ENCODE measurements around the gene ZBTB39. TPM values are rescaled to one million over a fixed set of nuclear protein-coding genes. Genes with fewer than 3 reads are reported as not detected.

The ZBTB39 gene, protein sequence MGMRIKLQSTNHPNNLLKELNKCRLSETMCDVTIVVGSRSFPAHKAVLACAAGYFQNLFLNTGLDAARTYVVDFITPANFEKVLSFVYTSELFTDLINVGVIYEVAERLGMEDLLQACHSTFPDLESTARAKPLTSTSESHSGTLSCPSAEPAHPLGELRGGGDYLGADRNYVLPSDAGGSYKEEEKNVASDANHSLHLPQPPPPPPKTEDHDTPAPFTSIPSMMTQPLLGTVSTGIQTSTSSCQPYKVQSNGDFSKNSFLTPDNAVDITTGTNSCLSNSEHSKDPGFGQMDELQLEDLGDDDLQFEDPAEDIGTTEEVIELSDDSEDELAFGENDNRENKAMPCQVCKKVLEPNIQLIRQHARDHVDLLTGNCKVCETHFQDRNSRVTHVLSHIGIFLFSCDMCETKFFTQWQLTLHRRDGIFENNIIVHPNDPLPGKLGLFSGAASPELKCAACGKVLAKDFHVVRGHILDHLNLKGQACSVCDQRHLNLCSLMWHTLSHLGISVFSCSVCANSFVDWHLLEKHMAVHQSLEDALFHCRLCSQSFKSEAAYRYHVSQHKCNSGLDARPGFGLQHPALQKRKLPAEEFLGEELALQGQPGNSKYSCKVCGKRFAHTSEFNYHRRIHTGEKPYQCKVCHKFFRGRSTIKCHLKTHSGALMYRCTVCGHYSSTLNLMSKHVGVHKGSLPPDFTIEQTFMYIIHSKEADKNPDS
- 3.7 and 4.8 TPM in 2 replicates for polyA plus RNA-seq (2012; rRNA removed)
- 3.3 and 3.8 TPM in 2 replicates for polyA plus RNA-seq (2012; cell fraction: cytosol; rRNA removed)
- 4.0 and 4.7 TPM in 2 replicates for polyA plus RNA-seq (2012; cell fraction: nucleus; rRNA removed)

DNA sequence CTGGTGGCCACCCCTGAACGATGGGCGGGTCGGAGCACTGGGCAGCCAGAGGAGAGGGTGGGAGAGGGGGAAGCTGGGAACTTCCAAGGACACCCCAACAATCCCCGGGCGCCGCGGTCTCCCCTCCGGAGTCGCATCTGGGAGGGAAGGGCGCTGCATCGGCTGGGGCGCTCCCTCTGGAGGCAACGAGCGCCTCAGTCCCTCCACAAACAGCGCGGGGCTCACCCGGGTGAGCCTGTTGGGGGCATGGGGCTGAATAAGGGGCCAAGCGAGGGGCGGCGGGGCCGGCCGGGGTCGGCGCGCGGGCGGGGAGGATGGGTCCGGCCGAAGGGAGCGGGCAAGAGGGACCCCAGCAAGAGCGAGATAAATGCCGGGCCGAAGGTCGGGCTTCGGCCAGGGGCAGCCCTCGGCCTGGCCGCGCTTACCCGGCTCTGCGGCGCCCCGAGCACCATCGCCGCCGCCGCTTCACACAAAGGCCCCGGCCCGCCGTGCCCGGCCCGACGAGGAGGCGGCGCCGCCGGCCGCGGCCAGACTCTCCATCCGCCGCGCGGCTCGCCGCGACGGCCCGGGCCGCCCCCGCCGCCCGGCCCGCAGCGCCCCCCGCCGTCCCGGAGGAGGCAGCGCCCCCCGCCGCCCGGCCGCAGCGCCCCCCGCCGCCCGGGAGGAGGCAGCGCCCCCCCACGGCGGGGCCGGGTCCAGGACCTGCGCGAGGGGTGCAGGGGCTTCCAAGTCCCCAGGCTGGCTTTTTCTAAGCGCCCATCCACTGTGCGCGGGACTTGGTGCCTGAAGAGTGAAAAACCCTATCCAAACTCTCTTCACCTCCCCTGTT is at the start of gene ZBTB39:
TSS of gene ZBTB39 (minus strand) at position 567 of the 829 bp plus-strand sequence. CDS start 1,629 bp downstream, outside the sequence.
- no peaks in the 10 kb centered on the region for H3K9me3 ChIP-seq
- TF ChIP-seq MXI1 (IDR thresholded peaks at IDR 0.05; ENCODE audit: low read depth, low read length) (0 out of 2 replicates have a peak, but pooled peaks have one; percentile 20), ELF1 (IDR thresholded peaks at IDR 0.05) (no peak), POLR2AphosphoS5 (IDR thresholded peaks at IDR 0.05; ENCODE audit: low read depth, low read length) (peak; percentile 61), FOXM1 (IDR thresholded peaks at IDR 0.05; ENCODE audit: low read depth) (0 out of 2 replicates have a peak, but pooled peaks have one; percentile 49), RCOR1 (IDR thresholded peaks at IDR 0.05; ENCODE audit: low read length) (no peak), TEAD4 (IDR thresholded peaks at IDR 0.05; ENCODE audit: borderline replicate concordance, insufficient read depth) (no peak), NRF1 (IDR thresholded peaks at IDR 0.05; ENCODE audit: low read depth, low read length) (0 out of 2 replicates have a peak, but pooled peaks have one; percentile 9), TAF1 (IDR thresholded peaks at IDR 0.05; ENCODE audit: borderline replicate concordance, low read depth, low read length) (peak; percentile 33; the same call in 1 of the 2 replicates), GABPA (IDR thresholded peaks at IDR 0.05; ENCODE audit: low read depth) (peak; percentile 26; the same call in 1 of the 2 replicates)
- TF ChIP-seq, protein P1, sequence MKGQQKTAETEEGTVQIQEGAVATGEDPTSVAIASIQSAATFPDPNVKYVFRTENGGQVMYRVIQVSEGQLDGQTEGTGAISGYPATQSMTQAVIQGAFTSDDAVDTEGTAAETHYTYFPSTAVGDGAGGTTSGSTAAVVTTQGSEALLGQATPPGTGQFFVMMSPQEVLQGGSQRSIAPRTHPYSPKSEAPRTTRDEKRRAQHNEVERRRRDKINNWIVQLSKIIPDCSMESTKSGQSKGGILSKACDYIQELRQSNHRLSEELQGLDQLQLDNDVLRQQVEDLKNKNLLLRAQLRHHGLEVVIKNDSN (IDR thresholded peaks at IDR 0.05; ENCODE audit: borderline replicate concordance, low read depth) = no peak
- TF ChIP-seq, protein P2, sequence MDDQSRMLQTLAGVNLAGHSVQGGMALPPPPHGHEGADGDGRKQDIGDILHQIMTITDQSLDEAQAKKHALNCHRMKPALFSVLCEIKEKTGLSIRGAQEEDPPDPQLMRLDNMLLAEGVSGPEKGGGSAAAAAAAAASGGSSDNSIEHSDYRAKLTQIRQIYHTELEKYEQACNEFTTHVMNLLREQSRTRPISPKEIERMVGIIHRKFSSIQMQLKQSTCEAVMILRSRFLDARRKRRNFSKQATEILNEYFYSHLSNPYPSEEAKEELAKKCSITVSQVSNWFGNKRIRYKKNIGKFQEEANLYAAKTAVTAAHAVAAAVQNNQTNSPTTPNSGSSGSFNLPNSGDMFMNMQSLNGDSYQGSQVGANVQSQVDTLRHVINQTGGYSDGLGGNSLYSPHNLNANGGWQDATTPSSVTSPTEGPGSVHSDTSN (IDR thresholded peaks at IDR 0.05) = no peak
- TF ChIP-seq, protein P3, sequence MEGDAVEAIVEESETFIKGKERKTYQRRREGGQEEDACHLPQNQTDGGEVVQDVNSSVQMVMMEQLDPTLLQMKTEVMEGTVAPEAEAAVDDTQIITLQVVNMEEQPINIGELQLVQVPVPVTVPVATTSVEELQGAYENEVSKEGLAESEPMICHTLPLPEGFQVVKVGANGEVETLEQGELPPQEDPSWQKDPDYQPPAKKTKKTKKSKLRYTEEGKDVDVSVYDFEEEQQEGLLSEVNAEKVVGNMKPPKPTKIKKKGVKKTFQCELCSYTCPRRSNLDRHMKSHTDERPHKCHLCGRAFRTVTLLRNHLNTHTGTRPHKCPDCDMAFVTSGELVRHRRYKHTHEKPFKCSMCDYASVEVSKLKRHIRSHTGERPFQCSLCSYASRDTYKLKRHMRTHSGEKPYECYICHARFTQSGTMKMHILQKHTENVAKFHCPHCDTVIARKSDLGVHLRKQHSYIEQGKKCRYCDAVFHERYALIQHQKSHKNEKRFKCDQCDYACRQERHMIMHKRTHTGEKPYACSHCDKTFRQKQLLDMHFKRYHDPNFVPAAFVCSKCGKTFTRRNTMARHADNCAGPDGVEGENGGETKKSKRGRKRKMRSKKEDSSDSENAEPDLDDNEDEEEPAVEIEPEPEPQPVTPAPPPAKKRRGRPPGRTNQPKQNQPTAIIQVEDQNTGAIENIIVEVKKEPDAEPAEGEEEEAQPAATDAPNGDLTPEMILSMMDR (IDR thresholded peaks at IDR 0.05) = peak; percentile 69
- TF ChIP-seq, protein P4, sequence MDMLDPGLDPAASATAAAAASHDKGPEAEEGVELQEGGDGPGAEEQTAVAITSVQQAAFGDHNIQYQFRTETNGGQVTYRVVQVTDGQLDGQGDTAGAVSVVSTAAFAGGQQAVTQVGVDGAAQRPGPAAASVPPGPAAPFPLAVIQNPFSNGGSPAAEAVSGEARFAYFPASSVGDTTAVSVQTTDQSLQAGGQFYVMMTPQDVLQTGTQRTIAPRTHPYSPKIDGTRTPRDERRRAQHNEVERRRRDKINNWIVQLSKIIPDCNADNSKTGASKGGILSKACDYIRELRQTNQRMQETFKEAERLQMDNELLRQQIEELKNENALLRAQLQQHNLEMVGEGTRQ (IDR thresholded peaks at IDR 0.05; ENCODE audit: borderline replicate concordance, low read depth, low read length) = no peak
- ChIA-PET POLR2A (interaction anchor here (1.2 kb wide), 1 partner anchor 375 kb away, joined by 3 read pairs; no protein-coding TSS in a partner anchor), CTCF (interaction anchor here (0.6 to 15.0 kb wide), 31 partner anchors 10 to 892 kb away, joined by 3 to 257 read pairs (median 4); partner anchors contain the start of genes HSD17B6, MYO1A, STAT6 and TAC3)
- peak within 1 kb of the TSS; percentile 94 for H3K4me2 ChIP-seq
- H4K20me1 ChIP-seq (ENCODE audit: insufficient read depth) = peaks cover 12% of the 10 kb centered on the region
- peaks cover 28% of the 10 kb centered on the region for H3K79me2 ChIP-seq (ENCODE audit: insufficient read depth)
- no peaks in the 10 kb centered on the region for H3F3A ChIP-seq (replicated peaks; ENCODE audit: insufficient read depth)
- H3K36me3 ChIP-seq (replicated peaks in 1 of 2; ENCODE audit: control insufficient read depth in 1 of 2, insufficient read depth in 2 of 2, low read length in 1 of 2) = peaks cover 14 to 36% of the 10 kb centered on the region in 2 experiments
- H3K27me3 ChIP-seq (ENCODE audit: insufficient read depth) = no peaks in the 10 kb centered on the region
- H3K9ac ChIP-seq = peak within 1 kb of the TSS; percentile 91
- H3K27ac ChIP-seq (ENCODE audit: low read depth in 2 of 2, low read length in 1 of 2) = peak within 1 kb of the TSS; percentile 34 to 69; a peak in 2 of 4 replicates
- peaks cover 6 to 14% of the 10 kb centered on the region in 2 experiments; a peak in 3 of 4 replicates for H3K4me1 ChIP-seq (ENCODE audit: control insufficient read depth in 1 of 2, insufficient read depth in 2 of 2, low read depth in 1 of 2, low read length in 1 of 2)
- peak; percentile 99 for DNase-seq
- no peaks in the 10 kb centered on the region for H3K9me2 ChIP-seq
- H2AFZ ChIP-seq (ENCODE audit: low read depth) = peak within 1 kb of the TSS; percentile 79
- 1% methylated on average over 9 of the region's 94 CpGs for WGBS (ENCODE audit: low lambda C conversion rate)
- peak within 1 kb of the TSS; percentile 89 to 100 for H3K4me3 ChIP-seq (ENCODE audit: low read depth in 2 of 2, low read length in 1 of 2)

All from SK-N-SH (cell line).